Epithelial cell of esophagus (primary cell): ENCODE results near the gene NEDD4L.

Experiments used
- DNase-seq: peaks from one replicate; pipeline ENCODE4 v3.0.0; 2010; ENCODE audit warnings: low read depth
- H3K4me3 ChIP-seq: 2 replicates; pipeline ENCODE4 v1.5.1; 2011; ENCODE audit warnings: mild to moderate bottlenecking, low read length, control low read depth
- CTCF ChIP-seq: IDR thresholded peaks from 2 replicates; pipeline ENCODE4 v1.5.1; 2011; ENCODE audit warnings: low read depth, mild to moderate bottlenecking, low read length, control low read depth, inconsistent platforms; ENCODE audit not compliant: insufficient read depth; ENCODE audit errors: missing control alignments

NEDD4L gene

GRCh38 chr18:58362027-58362575, 318.1 kb downstream of the NEDD4L start:
- H3K4me3 ChIP-seq: no peak overlapping the region
- TF ChIP-seq CTCF: no peak
- peak; percentile 82 for DNase-seq

DNA sequence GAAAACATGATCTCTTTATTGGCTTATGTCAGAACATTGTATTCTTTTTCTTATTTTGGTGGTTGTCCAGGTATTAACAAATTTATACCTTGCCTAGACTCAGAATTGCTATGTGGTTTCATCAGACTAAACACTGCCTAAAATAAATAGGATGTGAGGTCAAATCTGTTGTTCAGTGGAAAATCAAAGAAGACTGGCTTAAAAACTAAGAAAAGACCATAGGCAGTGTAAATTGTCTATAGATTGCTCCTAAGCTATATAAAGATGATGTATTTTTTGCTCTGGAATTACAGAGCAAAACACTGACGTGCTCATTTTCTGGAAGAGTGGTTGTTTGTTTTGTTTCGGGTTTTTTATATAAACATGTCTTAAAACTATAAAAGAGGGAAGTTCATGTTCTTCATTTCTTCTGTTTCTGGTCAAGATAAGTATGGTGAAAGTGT, 318.8 kb downstream of the NEDD4L start:
- DNase-seq: no peak
- TF ChIP-seq CTCF: no peak
- no peak overlapping the region for H3K4me3 ChIP-seq

DNA sequence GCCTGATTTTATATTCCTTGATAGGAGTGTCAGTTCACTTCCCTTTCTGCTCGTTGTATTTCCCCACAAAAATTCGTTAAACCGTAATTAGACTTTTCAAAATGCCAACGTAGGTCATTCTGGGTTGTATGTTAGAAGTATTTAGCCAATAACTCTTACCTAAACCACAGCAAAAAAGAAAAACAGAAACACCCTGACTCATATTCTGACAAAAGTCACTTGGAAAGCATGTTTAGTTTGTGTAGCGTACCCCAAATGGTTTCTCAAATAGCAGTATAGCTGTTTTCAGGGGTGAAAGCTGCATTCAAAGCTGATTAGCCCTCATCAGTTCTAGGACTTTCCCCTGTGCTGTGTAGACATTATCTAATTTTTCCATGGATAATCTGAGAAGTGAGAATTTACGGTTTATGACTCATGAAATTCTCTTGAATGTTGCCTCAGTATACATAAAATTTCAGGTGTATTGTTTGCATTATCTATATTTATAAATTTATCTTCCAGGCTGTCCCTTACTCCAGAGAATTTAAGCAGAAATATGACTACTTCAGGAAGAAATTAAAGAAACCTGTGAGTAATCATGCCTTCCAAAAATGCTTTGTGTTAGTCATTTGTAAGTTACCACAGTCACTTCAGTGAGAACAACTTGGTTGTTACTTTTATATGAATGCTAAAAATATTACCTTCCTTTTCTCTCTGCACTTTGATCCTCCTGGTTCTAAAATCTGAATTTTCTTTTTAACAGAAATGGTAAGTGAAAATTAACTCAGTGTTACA, 319.9 kb downstream of the NEDD4L start:
- DNase-seq: peak; percentile 51
- TF ChIP-seq CTCF: no peak

GRCh38 chr18:58364876-58365528, 321.0 kb downstream of the NEDD4L start:
- no peak overlapping the region for H3K4me3 ChIP-seq
- TF ChIP-seq CTCF: no peak
- no peak for DNase-seq

More for the DNA sequence above, 319.9 kb downstream of the NEDD4L start:
- no peak overlapping the region for H3K4me3 ChIP-seq

DNA sequence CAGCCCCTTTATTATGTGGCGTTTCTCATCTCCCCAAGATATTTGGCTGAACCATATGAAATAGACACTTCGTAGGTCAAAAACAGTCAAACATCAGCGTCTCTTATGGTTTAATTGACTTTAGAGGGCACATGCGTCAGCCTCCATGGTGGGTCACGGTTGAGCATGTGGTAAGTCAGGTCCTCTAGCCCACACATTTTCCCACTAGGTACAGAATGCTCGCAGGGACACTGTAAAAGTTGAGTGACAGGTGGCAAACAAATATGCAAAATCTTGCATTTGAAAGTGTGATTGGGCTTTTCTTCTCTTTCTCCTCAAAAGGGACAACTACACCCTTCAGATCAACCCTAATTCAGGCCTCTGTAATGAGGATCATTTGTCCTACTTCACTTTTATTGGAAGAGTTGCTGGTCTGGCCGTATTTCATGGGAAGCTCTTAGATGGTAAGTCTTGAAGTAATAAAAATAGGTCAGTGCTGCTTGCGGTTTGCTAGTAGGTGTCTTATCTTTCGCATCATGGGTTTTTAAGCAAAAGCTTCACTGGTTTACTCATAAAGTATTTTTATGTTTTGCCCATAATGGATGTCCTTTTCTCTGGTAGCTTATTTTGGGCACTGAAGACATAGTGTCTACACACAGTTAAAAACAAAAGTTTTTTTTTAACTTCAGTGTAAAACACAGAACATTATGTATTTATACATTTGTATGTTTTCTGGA, 323.6 kb downstream of the NEDD4L start:
- no peak for DNase-seq
- no peak overlapping the region for H3K4me3 ChIP-seq

GRCh38 chr18:58369616-58370015, 325.6 kb downstream of the NEDD4L start:
- no peak for TF ChIP-seq CTCF
- H3K4me3 ChIP-seq: no peak overlapping the region
- no peak for DNase-seq

More for the DNA sequence above, 323.6 kb downstream of the NEDD4L start:
- TF ChIP-seq CTCF: no peak
